HL-60/S4 treated with retinoic acid at 250 ng/mL for 4 days and 3 days (cell line): ENCODE results near the gene TTC13.
"Not testable (repeated sequence)": the region's sequence is repeated elsewhere in the genome, so short reads cannot be mapped to it uniquely, and the experiment has no call there.

Experiments used
- in situ Hi-C: fragments of 300-500 bp; cut with MboI; formaldehyde crosslinking; loops from 2 replicates; pipeline ENCODE4 v1.7.0; 2022; ENCODE audit warnings: low sequenced_read_pairs

The TTC13 gene

GRCh38 chr1:230992100-230992774, 13.6 kb upstream of the TTC13 start:
- in situ Hi-C loops: no loop called here

- in situ Hi-C loops: no loop called here
These were observed 8.8 kb upstream of the TTC13 start for GRCh38 chr1:230987448-230987847.

GRCh38 chr1:230986976-230987375, 8.3 kb upstream of the TTC13 start:
- in situ Hi-C loops: no loop called here

- in situ Hi-C loops: no loop called here
These were observed 7.0 kb upstream of the TTC13 start for GRCh38 chr1:230985711-230986110.

GRCh38 chr1:230984622-230985515, 6.2 kb upstream of the TTC13 start:
- in situ Hi-C loops: not testable (repeated sequence)

- in situ Hi-C loops: no loop called here
These were observed 5.2 kb upstream of the TTC13 start for GRCh38 chr1:230983811-230984210.

- in situ Hi-C loops: no loop called here
These were observed 4.0 kb upstream of the TTC13 start for GRCh38 chr1:230982696-230983095.

- in situ Hi-C loops: no loop called here
These were observed 1.3 kb upstream of the TTC13 start for GRCh38 chr1:230979952-230980351.

- in situ Hi-C loops: no loop called here
These were observed 692 bp upstream of the TTC13 start for GRCh38 chr1:230979389-230979716.

- in situ Hi-C loops: no loop called here
These were observed 735 bp downstream of the TTC13 start for GRCh38 chr1:230977761-230978490.

- in situ Hi-C loops: no loop called here
These were observed 1.6 kb downstream of the TTC13 start for GRCh38 chr1:230976825-230977747.

GRCh38 chr1:230976360-230976759, 2.3 kb downstream of the TTC13 start:
- in situ Hi-C loops: no loop called here

- in situ Hi-C loops: no loop called here
These were observed 3.0 kb downstream of the TTC13 start for GRCh38 chr1:230975636-230976035.

- in situ Hi-C loops: no loop called here
These were observed 5.8 kb downstream of the TTC13 start for GRCh38 chr1:230972855-230973271.

- in situ Hi-C loops: no loop called here
These were observed 6.9 kb downstream of the TTC13 start for GRCh38 chr1:230971771-230972170.

GRCh38 chr1:230970432-230970831, 8.2 kb downstream of the TTC13 start:
- in situ Hi-C loops: no loop called here

GRCh38 chr1:230966358-230966873, 12.2 kb downstream of the TTC13 start:
- in situ Hi-C loops: no loop called here

- in situ Hi-C loops: no loop called here
These were observed 13.1 kb downstream of the TTC13 start for GRCh38 chr1:230965535-230965934.

- in situ Hi-C loops: no loop called here
These were observed 13.8 kb downstream of the TTC13 start for GRCh38 chr1:230964896-230965295.

- in situ Hi-C loops: no loop called here
These were observed 20.3 kb downstream of the TTC13 start for GRCh38 chr1:230958370-230958769.
